ENCODE data around the gene SLC35E2B. TPM values are rescaled to one million over a fixed set of nuclear protein-coding genes. Genes with fewer than 3 reads are reported as not detected.

SLC35E2B gene
- total and polyA plus RNA-seq, 9 donors = 24.7 to 59.2 (median 40.1) TPM

GRCh38 chr1:1624443-1625403 is 67.9 kb downstream of the SLC35E2B start:
- Histone ChIP-seq H3K36me3 (no peaks in the 10 kb centered on the region), H3K9me3 (no peaks in the 10 kb centered on the region), H3K27me3 (no peaks in the 10 kb centered on the region), H3K4me3 (no peak overlapping the region), H3K4me1 (ENCODE audit: insufficient read depth) (no peaks in the 10 kb centered on the region), H3K27ac (no peak overlapping the region)
- no peak for TF ChIP-seq EP300 (IDR thresholded peaks at IDR 0.05)
- TF ChIP-seq POLR2A (IDR thresholded peaks at IDR 0.05) = no peak
- TF ChIP-seq CTCF (IDR thresholded peaks at IDR 0.05) = no peak
- WGBS, 3 donors = 80 to 82% (median 81%) methylated on average over 36 to 38 of the region's 38 CpGs
- DNase-seq = peak in 2 of 5 donors; percentile 32 to 52
- intact Hi-C loops (cut with DNase I) = no loop called here

GRCh38 chr1:1623631-1624442 is 68.8 kb downstream of the SLC35E2B start:
- TF ChIP-seq CTCF (IDR thresholded peaks at IDR 0.05) = no peak
- TF ChIP-seq EP300 (IDR thresholded peaks at IDR 0.05) = no peak
- no peak for TF ChIP-seq POLR2A (IDR thresholded peaks at IDR 0.05)
- peak in 2 of 5 donors; percentile 34 to 44 for DNase-seq
- Histone ChIP-seq H3K4me3 (no peak overlapping the region), H3K27ac (no peak overlapping the region), H3K4me1 (ENCODE audit: insufficient read depth) (no peaks in the 10 kb centered on the region), H3K36me3 (no peaks in the 10 kb centered on the region), H3K27me3 (no peaks in the 10 kb centered on the region), H3K9me3 (no peaks in the 10 kb centered on the region)
- WGBS, 3 donors = 85 to 92% (median 87%) methylated on average over 37 to 51 of the region's 51 CpGs
- intact Hi-C loops (cut with DNase I) = no loop called here

- 92 to 93% (median 93%) methylated on average over 33 of the region's 33 CpGs for WGBS, 3 donors
- Histone ChIP-seq H3K4me3 (no peak overlapping the region), H3K4me1 (ENCODE audit: insufficient read depth) (no peaks in the 10 kb centered on the region), H3K27me3 (no peaks in the 10 kb centered on the region), H3K27ac (no peak overlapping the region), H3K9me3 (no peaks in the 10 kb centered on the region), H3K36me3 (no peaks in the 10 kb centered on the region)
- TF ChIP-seq EP300 (IDR thresholded peaks at IDR 0.05) = no peak
- TF ChIP-seq POLR2A (IDR thresholded peaks at IDR 0.05) = no peak
- no peak for TF ChIP-seq CTCF (IDR thresholded peaks at IDR 0.05)
- intact Hi-C loops (cut with DNase I) = no loop called here
- DNase-seq = peak in 3 of 5 donors; percentile 12 to 43 (median 33)
Observed at GRCh38 chr1:1623181-1623630, 69.4 kb downstream of the SLC35E2B start.

GRCh38 chr1:1622788-1623094 is 69.9 kb downstream of the SLC35E2B start:
- no peak for DNase-seq
- TF ChIP-seq CTCF (IDR thresholded peaks at IDR 0.05) = no peak
- TF ChIP-seq POLR2A (IDR thresholded peaks at IDR 0.05) = no peak
- TF ChIP-seq EP300 (IDR thresholded peaks at IDR 0.05) = no peak
- no peaks in the 10 kb centered on the region for H3K36me3 ChIP-seq
- WGBS, 3 donors = 84 to 94% (median 89%) methylated on average over 17 of the region's 17 CpGs
- H3K9me3 ChIP-seq = no peaks in the 10 kb centered on the region
- no peak overlapping the region for H3K27ac ChIP-seq
- no peaks in the 10 kb centered on the region for H3K4me1 ChIP-seq (ENCODE audit: insufficient read depth)
- intact Hi-C loops (cut with DNase I) = no loop called here
- no peaks in the 10 kb centered on the region for H3K27me3 ChIP-seq
- no peak overlapping the region for H3K4me3 ChIP-seq
